Effector memory CD8-positive, alpha-beta T cell (primary cell): ENCODE results near the gene AMH.
"Not testable (repeated sequence)": the region's sequence is repeated elsewhere in the genome, so short reads cannot be mapped to it uniquely, and the experiment has no call there.

Experiments
- ATAC-seq: fragments of 150-1000 bp; cut with Tn5 transposase; replicated peaks from 2 replicates; pipeline ENCODE4 v1.10.0; 2021; ENCODE audit warnings: mild to moderate bottlenecking, moderate library complexity
- DNase-seq, 3 experiments: peaks; one replicate each; pipeline ENCODE4 v3.0.0; 2021
- H3K27ac Mint-ChIP-seq, 2 donors: one replicate each; pipeline ENCODE4 v1.8.0; 2022; ENCODE audit warnings: mild to moderate bottlenecking in 2 of 2, mixed read lengths in 2 of 2, moderate library complexity in 2 of 2
- H3K27me3 Mint-ChIP-seq, 2 donors: one replicate each; pipeline ENCODE4 v1.8.0; 2022; ENCODE audit warnings: mixed read lengths in 2 of 2
- H3K36me3 Mint-ChIP-seq: one replicate; pipeline ENCODE4 v1.8.0; 2022; ENCODE audit warnings: mild to moderate bottlenecking, moderate library complexity, mixed read lengths; ENCODE audit not compliant: insufficient read depth
- H3K4me1 Mint-ChIP-seq, 2 donors: one replicate each; pipeline ENCODE4 v1.8.0; 2022; ENCODE audit warnings: low read depth in 2 of 2, mixed read lengths in 2 of 2
- H3K4me3 Mint-ChIP-seq, 2 donors: one replicate each; pipeline ENCODE4 v1.8.0; 2022; ENCODE audit warnings: mild to moderate bottlenecking in 2 of 2, mixed read lengths in 2 of 2, moderate library complexity in 2 of 2
- H3K9me3 Mint-ChIP-seq, 2 donors: one replicate each; pipeline ENCODE4 v1.8.0; 2022; ENCODE audit warnings: mixed read lengths in 2 of 2
- total RNA-seq, 9 experiments: gene quantifications; one replicate each; lab custom pipeline; 2026; lab: John Stamatoyannopoulos, UW

AMH gene
- total RNA-seq: 0.42 to 5.2 (median 1.8) reads per million in 9 experiments

- Mint-ChIP-seq H3K9me3 (no peaks in the 10 kb centered on the region), H3K27me3 (peaks cover 0 to 14% of the 10 kb centered on the region in 2 donors), H3K36me3 (peaks cover 51% of the 10 kb centered on the region), H3K4me3 (peak within 1 kb of the TSS in 1 of 2 donors; percentile 25), H3K4me1 (peaks cover 4 to 12% of the 10 kb centered on the region in 2 donors), H3K27ac (peak within 1 kb of the TSS in 1 of 2 donors; percentile 63)
- DNase-seq (no peak), ATAC-seq (no peak)
These were observed at the start of gene AMH for GRCh38 chr19:2249010-2249866. TSS of gene AMH (plus strand) at chr19:2249323. CDS start at chr19:2249333, 10 bp downstream.

DNA sequence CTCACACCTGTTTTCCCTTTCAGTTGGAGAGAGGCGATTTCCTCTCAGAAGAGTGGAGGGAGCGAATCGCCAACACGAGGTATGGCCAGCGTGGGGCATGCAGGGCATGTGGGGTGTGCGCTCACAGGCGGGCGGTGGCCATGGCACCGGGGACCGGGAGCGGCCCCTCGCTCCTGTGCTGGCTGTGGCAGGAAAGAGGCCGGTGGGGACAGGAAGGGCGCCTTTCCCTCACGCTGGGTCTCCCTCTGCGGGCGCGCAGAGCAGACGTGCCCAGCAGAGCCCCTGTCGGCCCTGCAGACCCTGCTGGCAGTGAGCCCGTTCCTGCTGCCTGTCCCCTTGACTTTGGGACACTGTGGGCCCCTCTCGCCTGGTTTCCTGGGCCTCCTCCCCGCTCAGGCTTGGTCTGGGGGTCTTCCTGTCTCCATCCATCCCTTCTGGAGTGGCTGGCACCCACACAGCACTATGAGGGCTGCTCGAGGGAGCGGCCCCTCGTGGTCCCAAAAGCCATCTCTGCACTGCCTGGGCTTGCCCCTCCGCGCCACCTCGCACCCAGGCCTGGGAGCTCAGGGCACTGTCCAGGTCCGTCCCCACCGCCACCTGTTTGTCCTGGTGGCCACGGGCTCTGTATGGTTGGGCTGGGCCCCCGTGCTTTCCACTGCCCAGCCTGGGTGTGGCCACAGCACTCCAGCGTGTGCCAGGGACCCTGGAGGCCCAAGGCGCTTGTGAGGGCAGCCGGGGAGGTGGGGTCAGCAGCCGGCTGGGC lies 49.1 kb upstream of the AMH start:
- ATAC-seq: no peak
- DNase-seq: no peak
- Mint-ChIP-seq H3K36me3 (peaks cover 9% of the 10 kb centered on the region), H3K27ac (no peak overlapping the region), H3K9me3 (no peaks in the 10 kb centered on the region), H3K4me1 (peaks cover 11 to 16% of the 10 kb centered on the region in 2 donors), H3K4me3 (no peak overlapping the region), H3K27me3 (no peaks in the 10 kb centered on the region)

- DNase-seq, H3K36me3 Mint-ChIP-seq, H3K27ac Mint-ChIP-seq, H3K9me3 Mint-ChIP-seq, ATAC-seq, H3K4me3 Mint-ChIP-seq, H3K27me3 Mint-ChIP-seq: not testable (repeated sequence)
- peaks cover 11 to 16% of the 10 kb centered on the region in 2 donors for H3K4me1 Mint-ChIP-seq
These were observed 48.4 kb upstream of the AMH start for GRCh38 chr19:2200624-2201294.

DNA sequence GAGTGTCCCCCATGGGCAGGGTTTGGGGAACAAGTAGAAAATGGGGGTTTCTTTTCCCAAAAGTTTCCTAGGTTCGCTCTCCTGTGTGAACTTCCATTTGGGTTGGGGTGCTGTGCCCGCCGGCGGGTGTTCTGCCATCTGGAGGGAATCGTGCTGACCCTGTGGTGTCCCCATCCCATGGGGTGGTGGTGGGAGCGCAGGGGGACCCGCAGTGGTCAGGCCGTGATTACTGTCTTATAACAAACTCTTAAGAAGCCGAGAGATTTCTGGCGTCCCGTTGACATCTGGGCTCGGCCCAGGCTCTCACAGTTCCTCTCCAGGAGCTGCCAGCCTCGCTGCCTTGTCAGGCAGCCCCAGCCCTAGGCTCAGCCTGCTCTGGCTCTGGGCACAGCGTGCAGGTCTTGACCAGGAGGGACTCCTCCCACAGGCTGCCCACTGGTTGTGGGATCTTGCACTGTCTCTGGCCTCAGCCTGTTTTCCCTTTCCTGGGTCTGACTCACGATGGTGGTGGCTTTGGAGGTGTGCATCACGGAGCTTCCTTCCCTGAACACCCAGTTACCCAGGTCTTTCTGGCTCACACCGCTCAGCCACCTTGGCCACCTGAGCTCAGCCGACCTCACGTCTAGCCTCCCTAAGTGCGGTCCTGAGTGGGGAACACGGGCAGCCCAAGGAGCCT lies 47.5 kb upstream of the AMH start:
- no peak for ATAC-seq
- H3K4me1 Mint-ChIP-seq: peaks cover 10 to 14% of the 10 kb centered on the region in 2 donors
- H3K27me3 Mint-ChIP-seq: no peaks in the 10 kb centered on the region
- H3K9me3 Mint-ChIP-seq: no peaks in the 10 kb centered on the region
- no peak overlapping the region for H3K27ac Mint-ChIP-seq
- no peak for DNase-seq
- no peak overlapping the region for H3K4me3 Mint-ChIP-seq
- H3K36me3 Mint-ChIP-seq: peaks cover 3% of the 10 kb centered on the region

DNA sequence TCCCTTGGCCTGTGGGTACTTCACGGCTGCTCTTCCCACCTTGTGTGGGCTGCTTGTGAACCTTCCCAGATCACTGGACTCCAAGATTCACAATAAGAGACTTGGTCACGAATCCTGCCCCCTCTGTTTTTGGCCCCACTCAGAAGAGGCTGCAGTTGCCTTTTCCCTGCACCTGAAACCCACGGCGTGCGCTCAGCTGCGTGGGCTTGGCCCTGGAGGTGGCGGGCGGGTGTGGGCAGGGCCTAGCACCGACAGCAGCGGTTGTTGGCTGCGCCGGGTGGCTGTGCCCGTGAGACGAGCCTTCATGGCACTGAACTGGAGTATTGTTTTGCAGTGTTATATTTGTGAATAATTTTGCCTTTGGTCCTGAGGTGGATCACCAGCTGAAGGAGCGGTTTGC lies 46.8 kb upstream of the AMH start:
- Mint-ChIP-seq H3K36me3 (peaks cover 5% of the 10 kb centered on the region), H3K27ac (no peak overlapping the region), H3K27me3 (no peaks in the 10 kb centered on the region), H3K9me3 (no peaks in the 10 kb centered on the region), H3K4me3 (no peak overlapping the region), H3K4me1 (peaks cover 9 to 10% of the 10 kb centered on the region in 2 donors)
- no peak for DNase-seq
- ATAC-seq: no peak

GRCh38 chr19:2207008-2207407 lies 42.1 kb upstream of the AMH start:
- H3K9me3 Mint-ChIP-seq: no peaks in the 10 kb centered on the region
- ATAC-seq: no peak
- H3K27me3 Mint-ChIP-seq: no peaks in the 10 kb centered on the region
- no peak for DNase-seq
- no peak overlapping the region for H3K4me3 Mint-ChIP-seq
- peaks cover 0 to 4% of the 10 kb centered on the region in 2 donors for H3K4me1 Mint-ChIP-seq
- H3K36me3 Mint-ChIP-seq: peaks cover 14% of the 10 kb centered on the region
- H3K27ac Mint-ChIP-seq: peak overlapping the region in 1 of 2 donors; percentile 22

DNA sequence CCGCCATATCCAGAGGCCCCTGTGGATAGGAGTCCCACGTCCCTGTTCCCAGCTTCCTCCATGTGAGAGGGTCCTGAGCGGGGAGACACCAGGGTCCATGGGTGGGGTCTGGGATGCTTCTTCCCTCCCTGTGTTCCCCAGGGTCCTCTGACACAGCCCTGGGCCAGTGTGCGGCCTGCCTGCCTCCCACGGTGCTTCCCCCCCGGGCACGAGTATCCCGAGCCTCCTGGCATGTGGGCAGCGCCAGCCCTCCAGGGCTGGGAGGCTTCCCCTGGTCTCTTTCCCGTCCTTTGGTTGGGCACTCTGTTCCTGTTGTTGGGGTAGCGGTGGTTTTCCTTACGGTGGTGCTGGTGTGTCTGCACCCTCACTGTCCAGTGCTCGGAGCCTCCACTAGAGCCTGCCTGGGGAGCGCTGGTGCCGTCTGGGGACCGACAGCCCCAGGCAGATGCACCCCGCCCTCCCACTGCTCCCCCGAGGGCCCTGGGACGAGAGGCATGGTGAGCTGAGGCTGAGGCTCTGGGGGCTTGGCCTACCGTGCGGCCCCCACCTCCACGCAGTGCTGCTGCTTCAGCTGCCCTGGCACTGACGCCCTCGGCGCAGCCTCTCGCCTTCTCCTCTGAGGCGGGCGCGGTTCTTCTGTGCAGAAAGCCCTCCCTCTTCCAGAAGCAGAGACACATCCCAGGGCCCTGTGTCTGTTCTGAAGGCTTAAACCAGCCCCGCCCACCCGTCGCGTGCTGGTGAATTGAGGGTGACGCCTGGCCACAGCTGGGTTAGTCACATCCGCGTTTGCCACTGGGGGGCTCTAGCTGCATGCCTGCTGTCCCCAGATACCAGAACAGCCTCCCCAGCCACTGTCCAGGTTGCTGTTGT lies 40.9 kb upstream of the AMH start:
- H3K36me3 Mint-ChIP-seq: peaks cover 15% of the 10 kb centered on the region
- ATAC-seq (peak; percentile 44), DNase-seq (peak in 1 of 3 experiments; percentile 29)
- H3K27me3 Mint-ChIP-seq: no peaks in the 10 kb centered on the region
- peaks cover 0 to 4% of the 10 kb centered on the region in 2 donors for H3K4me1 Mint-ChIP-seq
- no peak overlapping the region for H3K4me3 Mint-ChIP-seq
- H3K27ac Mint-ChIP-seq: peak overlapping the region in 1 of 2 donors; percentile 22
- no peaks in the 10 kb centered on the region for H3K9me3 Mint-ChIP-seq

GRCh38 chr19:2208975-2209374 lies 40.1 kb upstream of the AMH start:
- ATAC-seq: no peak
- Mint-ChIP-seq H3K27me3 (no peaks in the 10 kb centered on the region), H3K36me3 (peaks cover 12% of the 10 kb centered on the region), H3K4me1 (peaks cover 0 to 2% of the 10 kb centered on the region in 2 donors), H3K9me3 (no peaks in the 10 kb centered on the region), H3K27ac (peak overlapping the region in 1 of 2 donors; percentile 22), H3K4me3 (no peak overlapping the region)
- no peak for DNase-seq

GRCh38 chr19:2209408-2209807 lies 39.7 kb upstream of the AMH start:
- no peak for ATAC-seq
- no peak overlapping the region for H3K4me3 Mint-ChIP-seq

DNA sequence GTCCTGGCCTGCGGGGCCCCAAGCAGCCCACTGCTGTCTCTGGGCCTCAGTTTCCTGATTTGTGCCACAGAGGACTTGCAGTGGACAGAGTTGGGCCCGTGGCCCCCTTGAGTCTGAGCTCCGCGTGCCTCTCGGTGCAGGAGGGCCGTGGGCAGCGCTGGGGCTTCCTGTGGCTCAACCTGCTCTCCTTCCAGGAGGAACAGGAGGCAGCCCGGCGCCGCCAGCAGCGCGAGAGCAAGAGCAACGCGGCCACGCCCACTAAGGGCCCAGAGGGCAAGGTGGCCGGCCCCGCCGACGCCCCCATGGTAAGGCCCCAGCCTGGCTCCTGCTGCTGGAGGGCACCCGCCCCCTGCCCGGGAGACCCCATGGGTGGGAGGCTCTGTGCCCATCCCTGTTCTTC lies 38.9 kb upstream of the AMH start:
- DNase-seq: no peak
- Mint-ChIP-seq H3K36me3 (peaks cover 18% of the 10 kb centered on the region), H3K4me1 (no peaks in the 10 kb centered on the region), H3K27ac (no peak overlapping the region), H3K4me3 (no peak overlapping the region), H3K9me3 (no peaks in the 10 kb centered on the region), H3K27me3 (no peaks in the 10 kb centered on the region)
- ATAC-seq: no peak

More at GRCh38 chr19:2209408-2209807, 39.7 kb upstream of the AMH start:
- no peaks in the 10 kb centered on the region for H3K27me3 Mint-ChIP-seq
- H3K36me3 Mint-ChIP-seq: peaks cover 15% of the 10 kb centered on the region
- H3K4me1 Mint-ChIP-seq: no peaks in the 10 kb centered on the region
- H3K9me3 Mint-ChIP-seq: no peaks in the 10 kb centered on the region
- no peak overlapping the region for H3K27ac Mint-ChIP-seq
- DNase-seq: no peak

GRCh38 chr19:2210987-2211740 lies 38.0 kb upstream of the AMH start:
- Mint-ChIP-seq H3K9me3 (no peaks in the 10 kb centered on the region), H3K4me3 (no peak overlapping the region), H3K4me1 (no peaks in the 10 kb centered on the region), H3K36me3 (peaks cover 28% of the 10 kb centered on the region), H3K27ac (no peak overlapping the region), H3K27me3 (no peaks in the 10 kb centered on the region)
- ATAC-seq (no peak), DNase-seq (no peak)
